A673 (cell line): ENCODE data around the gene KCNK1. TPM values are rescaled to one million over a fixed set of nuclear protein-coding genes. Genes with fewer than 3 reads are reported as not detected.

Experiments used
- BruUV-seq: library from RNA; stranded (reverse); fragments of 400-500 nt; replicated peaks from 2 replicates; lab custom pipeline; 2021; lab: Mats Ljungman, UMichigan
- CTCF ChIA-PET: fragments of 300-600 bp; sonication (Branson Sonifier 250); formaldehyde crosslinking; loops from one replicate; lab custom pipeline; 2022; ENCODE audit warnings: antibody characterized with exemption; lab: Charles Lee
- POLR2A ChIA-PET: fragments of 300-600 bp; sonication (Branson Sonifier 250); formaldehyde crosslinking; loops from one replicate; lab custom pipeline; 2022; ENCODE audit warnings: antibody characterized with exemption; ENCODE audit not compliant: low non-redundant PET; lab: Charles Lee
- DNase-seq: peaks from one replicate; pipeline ENCODE4 v3.0.0-alpha.2; 2015; ENCODE audit warnings: low spot score
- H3K27ac ChIP-seq: fragments of 200-600 bp; sonication (generic); 2 replicates; pipeline ENCODE4 v1.5.1; 2016; ENCODE audit warnings: mixed run types, low read depth, mild to moderate bottlenecking, mixed read lengths, antibody characterized with exemption, low read length; ENCODE audit not compliant: poor library complexity, severe bottlenecking
- H3K27me3 ChIP-seq: fragments of 200-600 bp; sonication (generic); replicated peaks from 2 replicates; pipeline ENCODE4 v1.6.1; 2017; ENCODE audit warnings: mixed run types, low read depth, mild to moderate bottlenecking, mixed read lengths, antibody characterized with exemption, low read length; ENCODE audit not compliant: insufficient read depth, poor library complexity
- H3K36me3 ChIP-seq: fragments of 200-600 bp; sonication (generic); 2 replicates; pipeline ENCODE4 v1.6.1; 2016; ENCODE audit warnings: mixed run types, mild to moderate bottlenecking, mixed read lengths, antibody characterized with exemption, low read length; ENCODE audit not compliant: insufficient read depth, poor library complexity, severe bottlenecking
- H3K4me1 ChIP-seq: fragments of 200-600 bp; sonication (generic); 2 replicates; pipeline ENCODE4 v1.6.1; 2017; ENCODE audit warnings: mixed run types, mild to moderate bottlenecking, mixed read lengths, antibody characterized with exemption, low read length; ENCODE audit not compliant: insufficient read depth, poor library complexity, severe bottlenecking
- H3K4me3 ChIP-seq: fragments of 200-600 bp; sonication (generic); 2 replicates; pipeline ENCODE4 v1.5.1; 2016; ENCODE audit warnings: low read depth, mixed run types, mild to moderate bottlenecking, mixed read lengths, low read length; ENCODE audit not compliant: poor library complexity, severe bottlenecking
- H3K9me3 ChIP-seq: fragments of 200-600 bp; sonication (generic); 2 replicates; pipeline ENCODE4 v1.6.1; 2016; ENCODE audit warnings: mixed run types, low read depth, mild to moderate bottlenecking, mixed read lengths, antibody characterized with exemption, low read length; ENCODE audit not compliant: poor library complexity, severe bottlenecking
- EZH2 ChIP-seq: fragments of 200-600 bp; sonication (generic); IDR thresholded peaks from 2 replicates; pipeline ENCODE4 v1.6.1; 2017; ENCODE audit warnings: borderline replicate concordance, low read depth, mild to moderate bottlenecking, mixed read lengths, antibody characterized with exemption, low read length; ENCODE audit not compliant: poor library complexity, severe bottlenecking
- intact Hi-C: fragments of 100-400 bp; cut with micrococcal nuclease; formaldehyde crosslinking; loops from one replicate; pipeline ENCODE4 v1.10.0; 2022; ENCODE audit not compliant: unreplicated experiment
- total RNA-seq: library from RNA; stranded (reverse); gene quantifications from 2 replicates; pipeline ENCODE4 v1.2.3, GENCODE V29; 2021
- TF ChIP-seq, protein P1 (sequence below): fragments of 300-800, 200-600 bp; sonication (generic); conservative IDR thresholded peaks from 2 replicates; pipeline ENCODE4 v1.5.1; 2017; ENCODE audit warnings: low read depth, mild to moderate bottlenecking, antibody characterized with exemption, low read length, moderate library complexity, mixed read lengths

The KCNK1 gene
- total RNA-seq, 1 experiment from 2014 or later = not detected

GRCh38 chr1:233603478-233603877 is 10.4 kb upstream of the KCNK1 start:
- POLR2A ChIA-PET = no interaction called here
- no peak overlapping the region for H3K4me3 ChIP-seq
- H3K27me3 ChIP-seq = peaks cover 38% of the 10 kb centered on the region
- no peaks in the 10 kb centered on the region for H3K9me3 ChIP-seq
- H3K27ac ChIP-seq = no peak overlapping the region
- TF ChIP-seq, protein P1, sequence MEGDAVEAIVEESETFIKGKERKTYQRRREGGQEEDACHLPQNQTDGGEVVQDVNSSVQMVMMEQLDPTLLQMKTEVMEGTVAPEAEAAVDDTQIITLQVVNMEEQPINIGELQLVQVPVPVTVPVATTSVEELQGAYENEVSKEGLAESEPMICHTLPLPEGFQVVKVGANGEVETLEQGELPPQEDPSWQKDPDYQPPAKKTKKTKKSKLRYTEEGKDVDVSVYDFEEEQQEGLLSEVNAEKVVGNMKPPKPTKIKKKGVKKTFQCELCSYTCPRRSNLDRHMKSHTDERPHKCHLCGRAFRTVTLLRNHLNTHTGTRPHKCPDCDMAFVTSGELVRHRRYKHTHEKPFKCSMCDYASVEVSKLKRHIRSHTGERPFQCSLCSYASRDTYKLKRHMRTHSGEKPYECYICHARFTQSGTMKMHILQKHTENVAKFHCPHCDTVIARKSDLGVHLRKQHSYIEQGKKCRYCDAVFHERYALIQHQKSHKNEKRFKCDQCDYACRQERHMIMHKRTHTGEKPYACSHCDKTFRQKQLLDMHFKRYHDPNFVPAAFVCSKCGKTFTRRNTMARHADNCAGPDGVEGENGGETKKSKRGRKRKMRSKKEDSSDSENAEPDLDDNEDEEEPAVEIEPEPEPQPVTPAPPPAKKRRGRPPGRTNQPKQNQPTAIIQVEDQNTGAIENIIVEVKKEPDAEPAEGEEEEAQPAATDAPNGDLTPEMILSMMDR = no peak
- no peak for TF ChIP-seq EZH2
- intact Hi-C loops = no loop called here
- no peaks in the 10 kb centered on the region for H3K4me1 ChIP-seq
- BruUV-seq = no TSS peak
- H3K36me3 ChIP-seq = no peaks in the 10 kb centered on the region
- no peak for DNase-seq
- CTCF ChIA-PET = no interaction called here

GRCh38 chr1:233605205-233605604 is 8.7 kb upstream of the KCNK1 start:
- Histone ChIP-seq H3K4me1 (no peaks in the 10 kb centered on the region), H3K4me3 (no peak overlapping the region), H3K27me3 (peaks cover 39% of the 10 kb centered on the region), H3K36me3 (no peaks in the 10 kb centered on the region), H3K9me3 (no peaks in the 10 kb centered on the region), H3K27ac (no peak overlapping the region)
- no TSS peak for BruUV-seq
- ChIA-PET POLR2A (no interaction called here), CTCF (no interaction called here)
- TF ChIP-seq, protein P1 = no peak
- no peak for TF ChIP-seq EZH2
- DNase-seq = no peak
- intact Hi-C loops = no loop called here

DNA sequence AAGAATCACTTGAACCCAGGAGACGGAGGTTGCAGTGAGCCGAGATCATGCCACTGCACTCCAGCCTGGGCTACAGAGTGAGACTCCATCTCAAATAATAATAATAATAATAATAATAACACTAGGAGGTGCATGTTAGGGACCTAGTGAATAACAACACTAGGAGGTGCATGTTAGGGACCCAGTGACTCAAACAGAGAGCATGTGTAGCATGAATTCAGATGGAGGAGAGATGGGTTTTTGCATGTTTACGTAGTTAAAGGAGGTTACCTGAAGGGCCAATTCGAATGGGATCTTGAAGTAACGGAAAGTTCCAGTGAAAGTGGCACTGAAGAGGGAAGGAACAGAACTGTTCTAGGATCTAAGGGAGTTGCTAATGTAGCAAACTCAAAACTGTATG is 7.1 kb upstream of the KCNK1 start:
- Histone ChIP-seq H3K27ac (no peak overlapping the region), H3K36me3 (no peaks in the 10 kb centered on the region), H3K9me3 (no peaks in the 10 kb centered on the region), H3K27me3 (peaks cover 55% of the 10 kb centered on the region), H3K4me1 (no peaks in the 10 kb centered on the region), H3K4me3 (no peak overlapping the region)
- no TSS peak for BruUV-seq
- intact Hi-C loops = no loop called here
- TF ChIP-seq, protein P1 = no peak
- no peak for TF ChIP-seq EZH2
- ChIA-PET CTCF (no interaction called here), POLR2A (no interaction called here)
- DNase-seq = no peak
